GM12874 (cell line): ENCODE results near the gene DCTN1.

Experiments used
- TF ChIP-seq, protein P1 (sequence below): IDR thresholded peaks from 2 replicates; pipeline ENCODE4 v1.5.1; 2011; ENCODE audit warnings: low read depth, mild to moderate bottlenecking, control low read depth, low read length, moderate library complexity; ENCODE audit not compliant: insufficient read depth

DCTN1 gene

DNA sequence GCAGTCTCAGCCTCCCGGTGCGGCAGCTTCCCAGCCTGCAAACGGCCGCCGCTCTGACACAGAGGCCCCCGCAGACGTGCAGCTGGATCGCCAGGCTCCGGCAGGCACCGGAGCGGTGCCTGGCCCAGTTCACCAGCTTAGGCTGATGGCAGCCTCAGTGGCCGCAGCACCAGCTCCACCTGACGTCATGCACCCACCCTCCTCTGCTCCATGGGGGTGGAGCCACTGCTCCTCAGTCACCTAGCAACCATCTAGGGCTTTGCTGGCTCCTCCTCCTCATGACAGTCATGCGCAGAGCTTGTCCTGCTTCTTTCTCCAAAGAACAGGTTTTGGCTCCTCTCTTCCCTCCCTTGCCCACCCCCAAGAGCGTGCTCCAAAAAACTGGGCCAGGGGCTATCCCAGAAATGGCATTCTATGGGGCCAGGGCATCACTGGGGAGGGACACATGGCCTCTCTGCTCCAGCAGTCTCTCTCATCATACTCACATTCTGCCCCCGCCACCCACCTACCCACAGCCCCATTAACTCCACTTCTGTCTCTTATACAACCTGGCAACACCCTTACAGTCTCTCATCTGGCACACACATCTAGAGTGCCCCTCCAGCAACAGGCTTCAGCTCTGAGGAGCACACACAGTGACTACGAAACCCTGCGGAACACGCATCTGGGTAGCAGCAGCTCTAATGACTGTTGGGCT is 5.5 kb downstream of the DCTN1 start:
- TF ChIP-seq, protein P1, sequence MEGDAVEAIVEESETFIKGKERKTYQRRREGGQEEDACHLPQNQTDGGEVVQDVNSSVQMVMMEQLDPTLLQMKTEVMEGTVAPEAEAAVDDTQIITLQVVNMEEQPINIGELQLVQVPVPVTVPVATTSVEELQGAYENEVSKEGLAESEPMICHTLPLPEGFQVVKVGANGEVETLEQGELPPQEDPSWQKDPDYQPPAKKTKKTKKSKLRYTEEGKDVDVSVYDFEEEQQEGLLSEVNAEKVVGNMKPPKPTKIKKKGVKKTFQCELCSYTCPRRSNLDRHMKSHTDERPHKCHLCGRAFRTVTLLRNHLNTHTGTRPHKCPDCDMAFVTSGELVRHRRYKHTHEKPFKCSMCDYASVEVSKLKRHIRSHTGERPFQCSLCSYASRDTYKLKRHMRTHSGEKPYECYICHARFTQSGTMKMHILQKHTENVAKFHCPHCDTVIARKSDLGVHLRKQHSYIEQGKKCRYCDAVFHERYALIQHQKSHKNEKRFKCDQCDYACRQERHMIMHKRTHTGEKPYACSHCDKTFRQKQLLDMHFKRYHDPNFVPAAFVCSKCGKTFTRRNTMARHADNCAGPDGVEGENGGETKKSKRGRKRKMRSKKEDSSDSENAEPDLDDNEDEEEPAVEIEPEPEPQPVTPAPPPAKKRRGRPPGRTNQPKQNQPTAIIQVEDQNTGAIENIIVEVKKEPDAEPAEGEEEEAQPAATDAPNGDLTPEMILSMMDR, result no peak

GRCh38 chr2:74373985-74374384 is 6.1 kb downstream of the DCTN1 start:
- TF ChIP-seq, protein P1, result no peak

DNA sequence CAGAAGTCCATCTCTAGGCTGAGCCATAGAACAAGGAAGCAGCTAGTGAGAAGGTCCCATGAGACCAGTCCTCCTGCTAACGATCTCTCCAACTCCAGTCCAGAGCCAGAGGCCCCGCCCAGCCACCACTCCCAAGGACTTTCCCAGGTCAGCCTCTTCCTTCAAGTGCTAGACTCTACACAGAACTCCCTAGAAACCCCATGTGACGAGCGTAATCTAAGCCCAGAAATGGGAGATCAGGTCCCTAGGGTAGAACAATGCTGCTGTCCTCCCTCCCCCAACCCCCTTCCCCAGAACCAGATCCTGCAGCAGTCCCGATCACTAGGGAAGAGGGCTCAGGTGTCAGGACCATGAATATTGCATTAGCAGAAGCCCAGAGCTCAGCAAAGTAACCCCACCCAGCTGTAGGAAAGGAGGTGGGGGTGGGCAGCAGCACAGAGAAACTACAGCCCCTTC is 6.9 kb downstream of the DCTN1 start:
- TF ChIP-seq, protein P1, result no peak

GRCh38 chr2:74372674-74373073 is 7.4 kb downstream of the DCTN1 start:
- TF ChIP-seq, protein P1, result no peak

- TF ChIP-seq, protein P1, result no peak
These were observed 8.7 kb downstream of the DCTN1 start for GRCh38 chr2:74371421-74371820.

GRCh38 chr2:74369976-74370375 is 10.1 kb downstream of the DCTN1 start:
- TF ChIP-seq, protein P1, result no peak

GRCh38 chr2:74368499-74368898 is 11.6 kb downstream of the DCTN1 start:
- TF ChIP-seq, protein P1, result no peak
